Hepatocyte (in vitro differentiated cells): ENCODE results near the gene MPHOSPH9. TPM values are rescaled to one million over a fixed set of nuclear protein-coding genes. Genes with fewer than 3 reads are reported as not detected.

Experiments
- DNase-seq: peaks from one replicate; pipeline ENCODE4 v3.0.0-alpha.2; 2016; ENCODE audit warnings: low spot score
- H2AFZ ChIP-seq: fragments of 200-600 bp; sonication (generic); 2 replicates; pipeline ENCODE4 v1.6.0; 2016; ENCODE audit warnings: antibody characterized with exemption, mild to moderate bottlenecking
- H3K27ac ChIP-seq: fragments of 200-600 bp; sonication (generic); 2 replicates; pipeline ENCODE4 v1.5.1; 2016; ENCODE audit warnings: mild to moderate bottlenecking
- H3K27me3 ChIP-seq: fragments of 200-600 bp; sonication (generic); 2 replicates; pipeline ENCODE4 v1.6.1; 2016
- H3K36me3 ChIP-seq: fragments of 200-600 bp; sonication (generic); replicated peaks from 2 replicates; pipeline ENCODE4 v1.5.1; 2016; ENCODE audit warnings: low read depth; ENCODE audit not compliant: insufficient read depth
- H3K4me1 ChIP-seq: fragments of 200-600 bp; sonication (generic); 2 replicates; pipeline ENCODE4 v1.5.1; 2016; ENCODE audit warnings: mild to moderate bottlenecking, moderate library complexity; ENCODE audit not compliant: insufficient read depth
- H3K4me2 ChIP-seq: fragments of 200-600 bp; sonication (generic); 2 replicates; pipeline ENCODE4 v1.6.0; 2016
- H3K4me3 ChIP-seq: fragments of 200-600 bp; sonication (generic); 2 replicates; pipeline ENCODE4 v1.5.1; 2016; ENCODE audit warnings: mild to moderate bottlenecking
- H3K79me2 ChIP-seq: fragments of 200-600 bp; sonication (generic); 2 replicates; pipeline ENCODE4 v1.6.0; 2017; ENCODE audit warnings: mild to moderate bottlenecking
- H3K9me2 ChIP-seq: fragments of 200-600 bp; sonication (generic); replicated peaks from 2 replicates; pipeline ENCODE4 v1.6.0; 2017; ENCODE audit warnings: mild to moderate bottlenecking; ENCODE audit not compliant: insufficient read depth
- H3K9me3 ChIP-seq: fragments of 200-600 bp; sonication (generic); 2 replicates; pipeline ENCODE4 v1.5.1; 2016; ENCODE audit warnings: low read depth, mild to moderate bottlenecking
- H4K20me1 ChIP-seq: fragments of 200-600 bp; sonication (generic); 2 replicates; pipeline ENCODE4 v1.6.0; 2016; ENCODE audit warnings: mild to moderate bottlenecking; ENCODE audit not compliant: insufficient read depth, poor library complexity, severe bottlenecking
- EZH2 ChIP-seq: fragments of 200-600 bp; sonication (generic); IDR thresholded peaks from 2 replicates; pipeline ENCODE4 v1.6.1; 2016; ENCODE audit warnings: antibody characterized with exemption, mild to moderate bottlenecking, borderline replicate concordance
- EZH2phosphoT487 ChIP-seq: fragments of 200-600 bp; sonication (generic); IDR thresholded peaks from one replicate; pipeline ENCODE4 v1.6.1; 2018; ENCODE audit warnings: antibody characterized with exemption, mild to moderate bottlenecking, low read depth, moderate library complexity; ENCODE audit not compliant: unreplicated experiment, severe bottlenecking
- WGBS: methylation state at CpG from one replicate; pipeline ENCODE4 v1.1.6; 2016; ENCODE audit warnings: low lambda C conversion rate; ENCODE audit errors: missing lambda C conversion rate; 5-methylcytosine and 5-hydroxymethylcytosine counted together
- polyA plus RNA-seq: library from polyadenylated mRNA; unstranded; fragments of >200 nt; fragmentation: Nextera tagmentation; extraction: Ambion mirVana; gene quantifications from 2 replicates; pipeline ENCODE4 v1.2.1, GENCODE V29; 2016
- total RNA-seq: library from RNA; depleted of rRNA; stranded (reverse); fragments of >200 nt; gene quantifications from 2 replicates; pipeline ENCODE4 v1.2.3, GENCODE V29; 2014
- TF ChIP-seq, protein P1 (sequence below): fragments of 200-600 bp; sonication (generic); IDR thresholded peaks from 2 replicates; pipeline ENCODE4 v1.5.1; 2016; ENCODE audit warnings: antibody characterized with exemption, mild to moderate bottlenecking; ENCODE audit not compliant: poor library complexity

Gene MPHOSPH9
- total and polyA plus RNA-seq, 2 experiments from 2014 or later: 13.1 to 44.3 TPM

DNA sequence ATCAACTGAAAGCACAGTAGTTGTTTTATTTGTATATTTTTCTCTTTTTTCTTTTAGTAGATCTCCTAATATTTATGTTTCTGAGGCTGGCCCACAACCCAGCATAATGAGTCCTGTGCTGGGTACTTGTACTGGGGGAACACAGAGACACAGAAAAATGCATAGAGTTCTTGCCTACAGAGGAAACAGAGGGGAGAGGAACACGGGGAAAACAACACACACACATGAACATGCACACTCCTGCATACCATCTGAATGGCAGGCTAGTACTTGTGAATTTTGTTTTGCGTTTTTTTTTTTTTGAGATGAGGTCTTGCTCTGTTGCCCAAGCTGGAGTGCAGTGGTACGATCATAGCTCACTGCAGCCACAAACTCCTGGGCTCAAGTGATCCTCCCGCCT, 103.3 kb downstream of the MPHOSPH9 start:
- WGBS: 90% methylated on average over 4 of the region's 4 CpGs
- Histone ChIP-seq H3K4me1 (peaks cover 10% of the 10 kb centered on the region), H3K4me2 (no peak overlapping the region), H3K27me3 (no peaks in the 10 kb centered on the region), H3K9me3 (no peaks in the 10 kb centered on the region), H3K4me3 (no peak overlapping the region), H4K20me1 (no peaks in the 10 kb centered on the region), H2AFZ (no peak overlapping the region), H3K79me2 (peaks cover 14% of the 10 kb centered on the region), H3K36me3 (no peaks in the 10 kb centered on the region), H3K9me2 (no peaks in the 10 kb centered on the region), H3K27ac (no peak overlapping the region)
- DNase-seq: no peak
- TF ChIP-seq EZH2 (no peak), EZH2phosphoT487 (no peak)
- TF ChIP-seq, protein P1, sequence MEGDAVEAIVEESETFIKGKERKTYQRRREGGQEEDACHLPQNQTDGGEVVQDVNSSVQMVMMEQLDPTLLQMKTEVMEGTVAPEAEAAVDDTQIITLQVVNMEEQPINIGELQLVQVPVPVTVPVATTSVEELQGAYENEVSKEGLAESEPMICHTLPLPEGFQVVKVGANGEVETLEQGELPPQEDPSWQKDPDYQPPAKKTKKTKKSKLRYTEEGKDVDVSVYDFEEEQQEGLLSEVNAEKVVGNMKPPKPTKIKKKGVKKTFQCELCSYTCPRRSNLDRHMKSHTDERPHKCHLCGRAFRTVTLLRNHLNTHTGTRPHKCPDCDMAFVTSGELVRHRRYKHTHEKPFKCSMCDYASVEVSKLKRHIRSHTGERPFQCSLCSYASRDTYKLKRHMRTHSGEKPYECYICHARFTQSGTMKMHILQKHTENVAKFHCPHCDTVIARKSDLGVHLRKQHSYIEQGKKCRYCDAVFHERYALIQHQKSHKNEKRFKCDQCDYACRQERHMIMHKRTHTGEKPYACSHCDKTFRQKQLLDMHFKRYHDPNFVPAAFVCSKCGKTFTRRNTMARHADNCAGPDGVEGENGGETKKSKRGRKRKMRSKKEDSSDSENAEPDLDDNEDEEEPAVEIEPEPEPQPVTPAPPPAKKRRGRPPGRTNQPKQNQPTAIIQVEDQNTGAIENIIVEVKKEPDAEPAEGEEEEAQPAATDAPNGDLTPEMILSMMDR: no peak

DNA sequence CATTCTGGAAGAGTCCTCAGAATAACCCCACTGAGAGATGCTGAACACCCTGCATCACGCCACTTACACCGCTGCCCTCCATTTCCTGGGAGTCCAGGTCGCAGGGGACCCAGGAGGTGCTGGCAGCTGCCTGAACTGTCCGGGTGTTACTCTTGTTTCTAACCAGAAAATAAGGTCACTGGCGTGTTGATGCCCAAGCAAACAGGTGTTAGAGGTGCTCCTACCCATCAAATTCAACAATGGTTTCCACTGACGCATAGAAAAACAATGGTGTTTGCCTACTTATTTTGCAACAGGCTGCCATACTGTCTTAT, 105.8 kb downstream of the MPHOSPH9 start:
- Histone ChIP-seq H3K36me3 (no peaks in the 10 kb centered on the region), H3K27me3 (no peaks in the 10 kb centered on the region), H3K4me3 (no peak overlapping the region), H2AFZ (no peak overlapping the region), H3K4me2 (no peak overlapping the region), H3K27ac (peak overlapping the region; percentile 50), H3K9me3 (no peaks in the 10 kb centered on the region), H3K4me1 (peaks cover 10% of the 10 kb centered on the region), H3K9me2 (no peaks in the 10 kb centered on the region), H4K20me1 (no peaks in the 10 kb centered on the region), H3K79me2 (peaks cover 19% of the 10 kb centered on the region)
- no peak for DNase-seq
- TF ChIP-seq EZH2phosphoT487 (no peak), EZH2 (no peak)
- TF ChIP-seq, protein P1: no peak
- 97% methylated on average over 6 of the region's 6 CpGs for WGBS

DNA sequence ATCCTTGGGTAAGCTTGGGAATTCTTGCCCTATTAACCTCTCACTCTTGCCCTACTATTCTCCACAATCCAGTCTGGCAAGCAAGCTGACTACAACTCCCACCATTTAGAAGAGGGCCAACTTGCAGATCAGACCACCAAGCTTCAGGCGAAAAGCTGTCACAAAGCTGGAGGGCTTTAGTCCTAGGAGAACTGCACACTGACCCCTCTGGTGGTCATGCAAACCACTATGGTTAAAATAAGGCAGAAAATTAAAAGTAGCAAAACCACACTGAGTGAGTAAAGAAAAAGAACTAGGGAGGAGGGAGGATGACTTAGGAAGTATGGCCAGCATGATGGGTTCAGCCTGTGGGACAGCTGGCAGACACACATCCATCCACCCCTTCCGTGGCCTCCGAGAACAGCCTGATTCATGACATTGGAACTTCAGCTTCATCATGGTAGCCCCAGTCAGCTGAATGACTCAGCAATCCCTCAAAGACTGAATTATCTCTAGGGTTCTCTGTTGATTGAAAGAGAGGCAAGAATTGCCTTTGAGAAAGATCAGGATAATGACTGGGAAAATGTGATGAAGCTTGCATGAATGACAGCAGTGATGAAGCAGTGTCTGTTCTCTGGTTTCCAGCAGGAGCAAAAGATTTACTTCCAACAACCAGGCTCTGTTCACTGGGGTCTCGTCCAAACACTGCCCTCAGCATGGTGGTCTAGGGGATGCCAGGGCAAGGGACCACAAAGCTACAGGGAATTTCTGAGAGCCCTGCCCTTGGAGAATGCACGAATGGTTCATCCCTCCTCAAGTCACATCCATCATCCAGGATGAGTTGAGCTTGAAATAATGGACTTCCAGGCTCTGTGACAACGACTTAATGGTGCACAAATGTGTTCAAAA, 106.4 kb downstream of the MPHOSPH9 start:
- TF ChIP-seq, protein P1: peak; percentile 8
- no peak for TF ChIP-seq EZH2
- no peak for TF ChIP-seq EZH2phosphoT487
- Histone ChIP-seq H3K27ac (peak overlapping the region; percentile 67), H3K9me2 (no peaks in the 10 kb centered on the region), H3K4me1 (peaks cover 10% of the 10 kb centered on the region), H3K36me3 (no peaks in the 10 kb centered on the region), H2AFZ (no peak overlapping the region), H4K20me1 (no peaks in the 10 kb centered on the region), H3K9me3 (no peaks in the 10 kb centered on the region), H3K4me2 (peak overlapping the region; percentile 42), H3K79me2 (peaks cover 22% of the 10 kb centered on the region), H3K4me3 (no peak overlapping the region), H3K27me3 (no peaks in the 10 kb centered on the region)
- DNase-seq: peak; percentile 84
- 68% methylated on average over 6 of the region's 6 CpGs for WGBS
